T-helper 2 cell treated with Interferon-gamma antibody and Interleukin-4, amounts not matched to agents 5 μg/mL and 100 μg/mL, for 36 hours (primary cell): ENCODE measurements around the gene HCN1.
"Not testable (repeated sequence)": the region's sequence is repeated elsewhere in the genome, so short reads cannot be mapped to it uniquely, and the experiment has no call there.

Source experiments
- DNase-seq: peaks from one replicate; pipeline ENCODE4 v3.0.0; 2021; ENCODE audit warnings: low spot score
- H3K27ac Mint-ChIP-seq: one replicate; pipeline ENCODE4 v1.8.0; 2021; ENCODE audit warnings: mild to moderate bottlenecking, mixed read lengths
- H3K27me3 Mint-ChIP-seq: one replicate; pipeline ENCODE4 v1.8.0; 2021; ENCODE audit warnings: low read depth, mixed read lengths
- H3K36me3 Mint-ChIP-seq: one replicate; pipeline ENCODE4 v1.8.0; 2021; ENCODE audit warnings: low read depth, mixed read lengths
- H3K4me1 Mint-ChIP-seq: one replicate; pipeline ENCODE4 v1.8.0; 2021; ENCODE audit warnings: low read depth, mixed read lengths
- H3K4me3 Mint-ChIP-seq: one replicate; pipeline ENCODE4 v1.8.0; 2022; ENCODE audit warnings: mild to moderate bottlenecking, moderate library complexity, mixed read lengths
- H3K9me3 Mint-ChIP-seq: one replicate; pipeline ENCODE4 v1.8.0; 2021; ENCODE audit warnings: mixed read lengths

Gene HCN1

DNA sequence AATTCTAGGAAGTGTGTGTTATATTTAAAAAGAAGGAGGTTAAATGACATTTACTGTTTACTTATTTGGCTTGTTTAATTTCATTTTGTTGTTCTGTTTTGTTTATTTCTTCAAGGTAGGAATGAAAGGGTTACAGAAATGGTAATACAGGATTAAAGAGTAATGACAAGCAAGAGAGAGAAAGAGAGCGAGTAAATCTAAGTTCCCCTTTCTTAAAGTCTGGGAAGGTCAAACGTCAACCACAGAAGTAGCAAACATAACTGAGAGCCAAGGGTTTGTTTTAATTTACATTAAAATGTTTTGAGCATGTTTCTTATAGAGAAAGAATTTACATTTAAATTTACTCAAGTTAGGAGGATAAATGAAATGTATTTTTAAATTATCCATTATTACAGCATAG is 18.7 kb downstream of the HCN1 start:
- no peaks in the 10 kb centered on the region for H3K4me1 Mint-ChIP-seq
- no peak overlapping the region for H3K27ac Mint-ChIP-seq
- H3K4me3 Mint-ChIP-seq = no peak overlapping the region
- H3K9me3 Mint-ChIP-seq = peaks cover 28% of the 10 kb centered on the region
- no peaks in the 10 kb centered on the region for H3K27me3 Mint-ChIP-seq
- no peak for DNase-seq
- H3K36me3 Mint-ChIP-seq = no peaks in the 10 kb centered on the region

- H3K36me3 Mint-ChIP-seq = no peaks in the 10 kb centered on the region
- no peaks in the 10 kb centered on the region for H3K4me1 Mint-ChIP-seq
- no peak overlapping the region for H3K4me3 Mint-ChIP-seq
- no peaks in the 10 kb centered on the region for H3K27me3 Mint-ChIP-seq
- DNase-seq = no peak
- peaks cover 46% of the 10 kb centered on the region for H3K9me3 Mint-ChIP-seq
- no peak overlapping the region for H3K27ac Mint-ChIP-seq
These were observed 23.9 kb downstream of the HCN1 start for GRCh38 chr5:45672271-45672670.

DNA sequence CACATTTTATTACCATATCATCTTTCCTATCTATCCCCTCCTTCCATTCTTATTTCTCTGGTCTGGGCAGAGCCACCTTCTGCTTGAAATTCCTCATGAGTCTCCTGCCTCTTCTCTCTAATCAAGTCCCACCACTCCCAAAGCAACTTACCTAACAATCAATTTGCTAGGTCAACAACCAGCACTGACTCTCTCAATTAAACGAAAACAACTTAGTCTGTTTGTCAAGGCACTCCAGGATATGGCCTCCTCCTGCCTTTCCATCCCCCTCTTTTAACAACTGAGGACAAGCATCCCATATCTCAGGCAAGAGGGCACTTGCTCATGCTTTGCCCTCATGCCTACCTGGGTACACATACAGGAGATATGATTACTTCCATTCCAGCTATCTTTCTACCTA is 47.4 kb downstream of the HCN1 start:
- Mint-ChIP-seq H3K27me3 (no peaks in the 10 kb centered on the region), H3K4me1 (no peaks in the 10 kb centered on the region), H3K4me3 (no peak overlapping the region), H3K27ac (no peak overlapping the region), H3K9me3 (peaks cover 43% of the 10 kb centered on the region), H3K36me3 (no peaks in the 10 kb centered on the region)
- no peak for DNase-seq

- Mint-ChIP-seq H3K4me3 (no peak overlapping the region), H3K27me3 (no peaks in the 10 kb centered on the region), H3K9me3 (peaks cover 14% of the 10 kb centered on the region), H3K27ac (no peak overlapping the region), H3K36me3 (no peaks in the 10 kb centered on the region), H3K4me1 (no peaks in the 10 kb centered on the region)
- DNase-seq = no peak
These were observed 53.1 kb downstream of the HCN1 start for GRCh38 chr5:45643056-45643455.

GRCh38 chr5:45642370-45642769 is 53.8 kb downstream of the HCN1 start:
- no peak overlapping the region for H3K27ac Mint-ChIP-seq
- H3K4me1 Mint-ChIP-seq = no peaks in the 10 kb centered on the region
- H3K9me3 Mint-ChIP-seq = peaks cover 13% of the 10 kb centered on the region
- no peak for DNase-seq
- no peak overlapping the region for H3K4me3 Mint-ChIP-seq
- no peaks in the 10 kb centered on the region for H3K27me3 Mint-ChIP-seq
- H3K36me3 Mint-ChIP-seq = no peaks in the 10 kb centered on the region

DNA sequence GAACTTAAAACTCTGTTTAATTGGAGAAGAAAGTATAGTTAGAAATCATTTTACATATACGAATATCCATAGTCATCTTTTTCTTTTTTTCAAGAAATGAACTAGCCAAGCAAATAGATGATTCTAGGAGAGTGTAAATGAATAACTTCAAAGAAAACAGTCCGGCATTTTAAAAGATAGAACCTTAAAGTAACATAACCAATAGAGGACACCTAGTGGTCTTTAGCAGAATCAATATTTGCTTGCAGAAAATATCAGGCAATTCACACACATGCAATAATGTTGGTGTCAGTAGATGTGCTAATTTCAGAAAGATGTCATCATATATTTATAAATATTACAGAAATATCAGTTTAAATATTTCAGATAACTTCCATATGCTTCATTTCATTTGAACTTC is 57.1 kb downstream of the HCN1 start:
- H3K27me3 Mint-ChIP-seq = no peaks in the 10 kb centered on the region
- H3K27ac Mint-ChIP-seq = no peak overlapping the region
- no peak overlapping the region for H3K4me3 Mint-ChIP-seq
- H3K4me1 Mint-ChIP-seq = no peaks in the 10 kb centered on the region
- no peak for DNase-seq
- peaks cover 27% of the 10 kb centered on the region for H3K9me3 Mint-ChIP-seq
- H3K36me3 Mint-ChIP-seq = no peaks in the 10 kb centered on the region

DNA sequence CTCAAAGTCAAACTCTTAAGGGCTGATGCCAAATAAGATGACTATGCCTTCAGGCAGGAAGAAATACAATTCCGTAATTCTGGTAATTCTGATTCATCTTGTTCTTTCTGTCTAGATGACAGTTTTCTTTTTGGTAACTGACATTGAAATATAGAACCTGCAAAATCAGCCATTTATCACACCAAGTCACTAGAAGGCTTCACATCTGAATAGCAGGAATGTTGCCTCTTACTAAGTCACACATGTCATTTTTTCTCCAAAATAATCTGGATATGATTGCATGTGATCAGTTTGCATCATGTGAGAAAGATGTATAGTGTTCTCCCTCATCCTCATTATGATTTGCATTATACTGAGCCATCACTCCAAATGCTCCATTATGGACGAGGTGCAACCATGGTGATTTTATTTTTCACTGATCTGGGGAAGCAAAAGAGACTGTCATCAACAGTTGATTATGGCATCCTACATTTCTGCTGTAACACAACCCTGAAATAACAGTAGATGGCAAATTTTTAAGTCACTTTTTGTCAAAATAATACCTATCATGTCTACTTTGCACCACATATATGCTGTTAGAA is 69.0 kb downstream of the HCN1 start:
- Mint-ChIP-seq H3K36me3 (no peaks in the 10 kb centered on the region), H3K27ac (no peak overlapping the region), H3K9me3 (peaks cover 31% of the 10 kb centered on the region), H3K4me1 (no peaks in the 10 kb centered on the region), H3K27me3 (no peaks in the 10 kb centered on the region), H3K4me3 (no peak overlapping the region)
- no peak for DNase-seq

DNA sequence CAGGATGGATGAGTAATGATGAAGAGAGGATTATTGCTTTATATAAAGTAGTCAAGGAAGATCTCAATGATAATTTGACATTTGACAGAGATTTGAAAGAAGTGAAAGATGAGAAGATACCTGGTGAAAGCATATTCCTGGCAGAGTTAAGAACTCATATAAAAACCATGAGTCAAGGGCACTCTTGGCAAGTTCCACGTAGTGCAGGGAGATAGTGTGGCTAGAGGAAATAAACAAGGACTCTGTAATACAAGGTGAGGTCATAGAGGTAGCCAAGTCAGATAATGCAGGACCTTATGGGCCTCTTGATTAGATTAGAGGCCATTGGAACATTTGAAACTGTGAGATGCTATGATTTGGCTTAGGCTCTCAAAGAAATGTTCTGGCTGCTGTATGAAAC is 72.3 kb downstream of the HCN1 start:
- H3K27me3 Mint-ChIP-seq = no peaks in the 10 kb centered on the region
- no peak overlapping the region for H3K27ac Mint-ChIP-seq
- no peak overlapping the region for H3K4me3 Mint-ChIP-seq
- no peaks in the 10 kb centered on the region for H3K4me1 Mint-ChIP-seq
- H3K36me3 Mint-ChIP-seq = no peaks in the 10 kb centered on the region
- peaks cover 34% of the 10 kb centered on the region for H3K9me3 Mint-ChIP-seq
- no peak for DNase-seq

DNA sequence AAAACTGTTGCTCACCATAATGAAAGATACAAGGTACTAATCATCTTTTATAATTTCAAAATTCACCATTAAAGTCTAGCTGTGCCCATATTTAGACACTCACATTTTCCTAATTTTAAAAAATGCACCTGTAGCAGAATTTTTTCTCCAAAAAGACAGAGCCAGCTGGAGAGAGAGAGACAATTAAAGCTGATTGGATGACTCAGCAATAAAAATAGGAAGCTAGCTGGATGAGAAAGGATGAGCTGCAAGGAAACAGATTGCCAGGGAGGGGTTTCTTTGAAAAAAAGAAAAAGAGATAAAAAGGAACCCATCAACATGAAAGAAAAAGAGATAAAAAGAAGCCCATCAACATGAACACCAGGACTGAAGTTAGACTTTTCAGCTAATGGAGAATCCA is 73.8 kb downstream of the HCN1 start:
- Mint-ChIP-seq H3K4me3 (no peak overlapping the region), H3K9me3 (peaks cover 48% of the 10 kb centered on the region), H3K4me1 (no peaks in the 10 kb centered on the region), H3K27ac (no peak overlapping the region), H3K36me3 (no peaks in the 10 kb centered on the region), H3K27me3 (no peaks in the 10 kb centered on the region)
- no peak for DNase-seq

DNA sequence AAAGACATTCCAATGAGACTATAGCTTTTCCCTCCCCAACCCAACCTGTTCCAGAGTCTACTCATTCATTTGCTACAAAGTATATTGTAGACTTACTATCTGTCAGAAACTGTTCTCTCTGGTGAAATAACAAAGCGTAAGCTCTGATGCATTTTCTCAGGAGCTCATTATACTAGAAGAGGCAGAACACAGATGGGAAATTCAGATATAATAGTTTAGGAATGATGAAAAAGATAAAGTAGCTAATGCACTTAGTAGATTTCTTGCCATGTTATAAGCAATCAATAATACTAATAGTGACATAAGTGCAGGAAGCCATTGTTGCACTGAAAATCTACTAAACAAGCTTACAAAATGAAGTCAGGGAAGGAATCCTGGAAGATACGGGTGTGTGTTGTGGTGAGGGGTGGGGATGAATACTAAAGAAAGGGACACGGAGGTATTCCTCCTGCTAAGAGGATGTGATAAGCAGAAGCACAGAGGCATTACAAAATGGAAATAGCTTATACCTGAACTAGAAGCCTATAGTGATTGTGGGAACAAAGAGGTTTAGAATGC is 78.2 kb downstream of the HCN1 start:
- no peaks in the 10 kb centered on the region for H3K4me1 Mint-ChIP-seq
- peaks cover 48% of the 10 kb centered on the region for H3K9me3 Mint-ChIP-seq
- no peaks in the 10 kb centered on the region for H3K27me3 Mint-ChIP-seq
- no peak overlapping the region for H3K27ac Mint-ChIP-seq
- H3K36me3 Mint-ChIP-seq = no peaks in the 10 kb centered on the region
- no peak overlapping the region for H3K4me3 Mint-ChIP-seq
- no peak for DNase-seq

DNA sequence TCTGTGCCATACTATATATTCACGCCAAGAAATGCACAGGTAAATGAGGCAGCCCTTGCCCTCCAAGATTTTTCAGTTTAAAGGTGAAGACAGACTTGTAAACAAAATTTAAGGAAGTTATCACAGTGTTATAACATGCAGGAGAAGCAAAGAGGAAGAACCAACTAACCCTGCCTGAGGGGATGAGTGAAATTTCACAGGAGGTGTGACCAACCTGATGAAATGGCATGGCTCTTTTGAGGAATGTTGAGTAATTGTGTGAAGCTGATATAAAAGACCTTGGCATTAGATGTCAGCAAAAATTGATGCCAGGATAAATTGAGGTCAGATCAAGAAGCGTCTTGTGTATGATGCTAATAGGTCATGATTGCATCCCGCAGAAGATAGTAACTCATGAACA is 86.5 kb downstream of the HCN1 start:
- no peaks in the 10 kb centered on the region for H3K27me3 Mint-ChIP-seq
- no peak for DNase-seq
- H3K36me3 Mint-ChIP-seq = no peaks in the 10 kb centered on the region
- no peaks in the 10 kb centered on the region for H3K4me1 Mint-ChIP-seq
- no peak overlapping the region for H3K27ac Mint-ChIP-seq
- no peak overlapping the region for H3K4me3 Mint-ChIP-seq
- H3K9me3 Mint-ChIP-seq = peaks cover 19% of the 10 kb centered on the region

DNA sequence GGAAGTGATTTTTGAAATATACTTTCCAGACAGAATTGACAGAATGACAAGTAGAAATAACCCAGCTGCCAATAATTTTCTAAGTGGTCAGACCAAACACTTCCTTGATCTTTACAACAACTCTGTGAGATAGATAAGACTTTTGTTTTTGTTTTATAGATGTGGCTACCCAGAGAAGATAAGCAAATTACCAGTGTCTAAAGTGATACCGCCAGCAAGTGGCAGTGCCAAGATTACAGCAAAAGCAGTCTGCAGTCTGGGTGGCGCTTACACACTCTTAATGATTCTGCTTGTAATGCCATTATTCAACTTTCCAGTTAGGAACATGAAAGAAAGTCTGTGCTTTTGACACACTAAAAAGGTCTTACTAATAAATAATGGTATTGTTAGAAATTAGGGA is 92.1 kb downstream of the HCN1 start:
- no peak for DNase-seq
- Mint-ChIP-seq H3K27me3 (no peaks in the 10 kb centered on the region), H3K4me1 (no peaks in the 10 kb centered on the region), H3K4me3 (no peak overlapping the region), H3K36me3 (no peaks in the 10 kb centered on the region), H3K9me3 (peaks cover 20% of the 10 kb centered on the region), H3K27ac (no peak overlapping the region)

- Mint-ChIP-seq H3K27ac (no peak overlapping the region), H3K27me3 (no peaks in the 10 kb centered on the region), H3K4me3 (no peak overlapping the region), H3K9me3 (peaks cover 43% of the 10 kb centered on the region), H3K36me3 (no peaks in the 10 kb centered on the region), H3K4me1 (no peaks in the 10 kb centered on the region)
- DNase-seq = no peak
These were observed 94.8 kb downstream of the HCN1 start for GRCh38 chr5:45601424-45601823.

- H3K36me3 Mint-ChIP-seq = no peaks in the 10 kb centered on the region
- H3K9me3 Mint-ChIP-seq = peaks cover 50% of the 10 kb centered on the region
These were observed 99.9 kb downstream of the HCN1 start for GRCh38 chr5:45596320-45596719.

DNA sequence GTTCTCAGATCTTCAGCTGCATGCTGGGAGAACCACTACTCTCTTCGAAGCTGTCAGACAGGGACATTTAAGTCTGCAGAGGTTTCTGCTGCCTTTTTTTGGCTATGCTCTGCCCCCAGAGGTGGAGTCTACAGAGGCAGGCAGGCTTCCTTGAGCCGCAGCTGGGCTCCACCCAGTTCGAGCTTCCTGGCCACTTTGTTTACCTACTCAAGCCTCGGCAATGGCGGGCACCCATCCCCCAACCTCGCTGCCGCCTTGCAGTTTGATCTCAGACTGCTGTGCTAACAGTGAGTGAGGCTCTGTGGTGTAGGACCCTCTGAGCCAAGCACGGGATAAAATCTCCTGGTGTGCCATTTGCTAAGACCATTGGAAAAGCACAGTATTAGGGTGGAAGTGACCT is 110.2 kb downstream of the HCN1 start:
- not testable (repeated sequence) for DNase-seq, H3K4me3 Mint-ChIP-seq, H3K27me3 Mint-ChIP-seq, H3K27ac Mint-ChIP-seq, H3K36me3 Mint-ChIP-seq, H3K4me1 Mint-ChIP-seq
- H3K9me3 Mint-ChIP-seq = peaks cover 32% of the 10 kb centered on the region

More at GRCh38 chr5:45596320-45596719, 99.9 kb downstream of the HCN1 start:
- H3K27me3 Mint-ChIP-seq = no peaks in the 10 kb centered on the region
- H3K27ac Mint-ChIP-seq = no peak overlapping the region
- H3K4me3 Mint-ChIP-seq = no peak overlapping the region
- no peaks in the 10 kb centered on the region for H3K4me1 Mint-ChIP-seq
- no peak for DNase-seq
